GM21423 (cell line): ENCODE data around the gene SWT1.
A peak's percentile ranks its signal among the peaks of the same experiment; 100 is the strongest.

Experiments
- ATAC-seq: cut with Tn5 transposase; IDR thresholded peaks from one replicate; pipeline ENCODE4 v1.9.1; 2021; ENCODE audit warnings: mild to moderate bottlenecking, moderate library complexity; ENCODE audit not compliant: unreplicated experiment

Gene SWT1

GRCh38 chr1:185284533-185285276 is 127.7 kb downstream of the SWT1 start:
- no peak for ATAC-seq

- no peak for ATAC-seq
Observed at GRCh38 chr1:185287451-185287850, 130.5 kb downstream of the SWT1 start.

- ATAC-seq, result no peak
Observed at GRCh38 chr1:185288435-185288834, 131.5 kb downstream of the SWT1 start.

GRCh38 chr1:185289880-185290279 is 132.9 kb downstream of the SWT1 start:
- ATAC-seq, result no peak

GRCh38 chr1:185291159-185291558 is 134.2 kb downstream of the SWT1 start:
- ATAC-seq, result no peak

- ATAC-seq, result no peak
Observed at GRCh38 chr1:185291652-185292051, 134.7 kb downstream of the SWT1 start.

GRCh38 chr1:185292237-185292636 is 135.3 kb downstream of the SWT1 start:
- ATAC-seq, result no peak

GRCh38 chr1:185293967-185294542 is 137.1 kb downstream of the SWT1 start:
- ATAC-seq, result no peak

- ATAC-seq, result no peak
Observed at GRCh38 chr1:185295091-185295490, 138.1 kb downstream of the SWT1 start.

- no peak for ATAC-seq
Observed at GRCh38 chr1:185297982-185298381, 141.0 kb downstream of the SWT1 start.

GRCh38 chr1:185300152-185300551 is 143.2 kb downstream of the SWT1 start:
- ATAC-seq, result no peak

GRCh38 chr1:185305419-185305818 is 148.5 kb downstream of the SWT1 start:
- no peak for ATAC-seq

- ATAC-seq, result no peak
Observed at GRCh38 chr1:185308126-185308525, 151.2 kb downstream of the SWT1 start.

GRCh38 chr1:185309566-185309965 is 152.6 kb downstream of the SWT1 start:
- no peak for ATAC-seq

- ATAC-seq, result no peak
Observed at GRCh38 chr1:185311589-185312225, 154.7 kb downstream of the SWT1 start.

GRCh38 chr1:185312361-185313138 is 155.6 kb downstream of the SWT1 start:
- ATAC-seq, result no peak

- ATAC-seq, result no peak
Observed at GRCh38 chr1:185314411-185314810, 157.4 kb downstream of the SWT1 start.

- ATAC-seq, result no peak
Observed at GRCh38 chr1:185315445-185316071, 158.6 kb downstream of the SWT1 start.

GRCh38 chr1:185316163-185317033 is 159.4 kb downstream of the SWT1 start:
- peak; percentile 45 for ATAC-seq
